Measurements from ENCODE around the gene CNEP1R1.
"Not testable (repeated sequence)": the region's sequence is repeated elsewhere in the genome, so short reads cannot be mapped to it uniquely, and the experiment has no call there.

Gene CNEP1R1

GRCh38 chr16:50002190-50002589, 22.8 kb upstream of the CNEP1R1 start:
- no peak for TF ChIP-seq CTCF (IDR thresholded peaks at IDR 0.05; ENCODE audit: control insufficient read depth, insufficient read depth, low read depth, low read length, missing control alignments)
- no peak for DNase-seq (ENCODE audit: low read depth)
- H3K4me3 ChIP-seq (ENCODE audit: control insufficient read depth, low read depth, low read length) = no peak overlapping the region

DNA sequence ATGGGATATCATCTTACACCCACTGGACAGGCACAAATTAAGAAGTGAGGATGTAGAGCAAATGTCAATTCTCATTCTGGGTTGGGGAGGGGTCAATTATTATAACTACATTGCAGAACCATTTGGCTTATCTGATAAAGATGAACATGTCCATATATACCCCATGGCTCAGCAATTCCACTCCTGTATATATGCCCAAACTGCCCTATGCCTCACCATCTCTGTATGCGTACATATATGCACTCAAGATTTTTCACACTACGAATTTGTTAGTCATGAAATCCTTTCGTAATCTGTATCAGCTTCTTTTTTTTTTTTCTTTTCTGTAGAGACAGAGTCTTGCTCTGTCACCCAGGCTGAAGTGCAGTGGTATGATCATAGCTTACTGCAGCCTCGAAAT, 20.8 kb upstream of the CNEP1R1 start:
- no peak overlapping the region for H3K4me3 ChIP-seq (ENCODE audit: control insufficient read depth, low read depth, low read length)
- TF ChIP-seq CTCF (IDR thresholded peaks at IDR 0.05; ENCODE audit: control insufficient read depth, insufficient read depth, low read depth, low read length, missing control alignments) = no peak
- DNase-seq (ENCODE audit: low read depth) = no peak

DNA sequence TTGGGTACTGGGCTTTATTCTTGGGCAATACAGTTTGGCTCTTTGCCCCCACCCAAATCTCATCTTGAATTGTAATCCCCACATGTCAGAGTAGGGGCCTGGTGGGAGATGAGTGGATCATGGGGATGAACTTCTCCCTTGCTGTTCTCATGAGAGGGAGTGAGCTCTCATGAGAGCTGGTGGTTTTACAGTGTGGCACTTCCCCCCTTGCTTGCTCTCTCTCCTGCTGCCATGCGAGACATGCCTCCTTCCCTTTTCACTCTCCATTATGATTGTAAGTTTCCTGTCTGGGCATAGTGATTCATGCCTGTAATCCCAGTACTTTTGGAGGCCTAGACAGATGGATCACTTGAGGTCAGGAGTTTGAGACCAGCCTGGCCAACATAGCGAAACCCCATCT, 18.1 kb upstream of the CNEP1R1 start:
- no peak overlapping the region for H3K4me3 ChIP-seq (ENCODE audit: control insufficient read depth, low read depth, low read length)
- DNase-seq (ENCODE audit: low read depth) = no peak
- TF ChIP-seq CTCF (IDR thresholded peaks at IDR 0.05; ENCODE audit: control insufficient read depth, insufficient read depth, low read depth, low read length, missing control alignments) = no peak

DNA sequence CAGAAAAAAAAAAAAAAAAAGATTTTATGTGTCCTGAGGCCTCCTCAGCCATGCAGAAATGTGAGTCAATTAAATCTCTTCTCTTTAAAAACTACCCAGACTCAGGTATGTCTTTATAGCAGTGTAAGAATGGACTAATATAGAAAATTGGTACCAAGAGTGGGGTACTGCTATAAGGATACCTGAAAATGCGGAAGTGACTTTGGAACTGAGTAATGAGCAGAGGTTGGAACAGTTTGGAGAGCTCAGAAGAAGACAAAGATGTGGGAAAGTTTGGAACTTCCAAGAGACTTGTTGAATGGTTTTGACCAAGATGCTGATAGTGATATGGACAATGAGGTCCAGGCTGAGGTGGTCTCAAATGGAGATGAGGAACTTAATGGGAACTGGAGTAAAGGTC, 17.3 kb upstream of the CNEP1R1 start:
- no peak for TF ChIP-seq CTCF (IDR thresholded peaks at IDR 0.05; ENCODE audit: control insufficient read depth, insufficient read depth, low read depth, low read length, missing control alignments)
- no peak for DNase-seq (ENCODE audit: low read depth)
- H3K4me3 ChIP-seq (ENCODE audit: control insufficient read depth, low read depth, low read length) = no peak overlapping the region

GRCh38 chr16:50010212-50010611, 14.8 kb upstream of the CNEP1R1 start:
- no peak for DNase-seq (ENCODE audit: low read depth)
- H3K4me3 ChIP-seq (ENCODE audit: control insufficient read depth, low read depth, low read length) = no peak overlapping the region
- no peak for TF ChIP-seq CTCF (IDR thresholded peaks at IDR 0.05; ENCODE audit: control insufficient read depth, insufficient read depth, low read depth, low read length, missing control alignments)

DNA sequence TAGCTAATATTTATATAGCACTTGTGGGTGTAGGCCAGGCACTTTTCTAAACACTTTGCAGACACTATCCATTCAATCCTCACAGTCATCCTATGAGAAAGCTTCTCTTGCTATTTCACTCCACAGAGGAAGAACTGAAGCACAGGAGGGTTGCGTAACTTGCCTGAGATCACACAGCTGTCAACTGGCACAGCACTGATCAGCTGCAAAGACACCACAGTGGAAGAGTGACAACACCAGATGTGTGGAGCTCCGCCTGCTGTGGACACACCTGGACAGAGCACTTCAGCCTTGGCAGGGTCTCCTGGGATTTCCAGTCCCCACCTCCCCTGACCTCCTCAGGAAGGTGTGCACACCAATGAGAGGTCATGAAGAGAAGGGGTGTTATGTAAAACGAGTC, 13.3 kb upstream of the CNEP1R1 start:
- DNase-seq (ENCODE audit: low read depth) = no peak
- no peak for TF ChIP-seq CTCF (IDR thresholded peaks at IDR 0.05; ENCODE audit: control insufficient read depth, insufficient read depth, low read depth, low read length, missing control alignments)
- H3K4me3 ChIP-seq (ENCODE audit: control insufficient read depth, low read depth, low read length) = no peak overlapping the region

DNA sequence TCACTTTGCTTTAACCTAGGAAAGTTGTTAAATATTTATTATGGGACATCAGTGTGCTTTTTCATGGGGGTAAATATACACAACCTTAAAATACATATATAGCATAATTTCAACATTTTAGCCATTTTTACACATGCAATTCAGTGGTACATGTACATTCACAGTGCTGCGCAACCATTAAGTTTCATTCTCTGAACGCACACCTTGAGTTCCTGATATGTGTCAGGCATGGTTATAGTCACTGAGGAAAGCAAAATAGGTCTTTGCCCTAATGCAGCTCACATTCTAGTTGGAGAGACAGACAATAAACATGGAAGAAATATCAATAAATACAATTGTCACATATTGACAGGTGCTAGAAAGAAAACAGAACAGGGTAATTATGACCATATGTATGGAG, 12.8 kb upstream of the CNEP1R1 start:
- DNase-seq (ENCODE audit: low read depth) = no peak
- no peak overlapping the region for H3K4me3 ChIP-seq (ENCODE audit: control insufficient read depth, low read depth, low read length)
- TF ChIP-seq CTCF (IDR thresholded peaks at IDR 0.05; ENCODE audit: control insufficient read depth, insufficient read depth, low read depth, low read length, missing control alignments) = no peak

- not testable (repeated sequence) for H3K4me3 ChIP-seq (ENCODE audit: control insufficient read depth, low read depth, low read length); DNase-seq (ENCODE audit: low read depth)
Observed at GRCh38 chr16:50014211-50014610, 10.8 kb upstream of the CNEP1R1 start.

All from AG09309 (cell line).